IMR-90 (cell line): ENCODE measurements around the gene SEPTIN10. TPM values are rescaled to one million over a fixed set of nuclear protein-coding genes. Genes with fewer than 3 reads are reported as not detected.

ENCODE experiments used
- ATAC-seq: fragments of 200-7000 bp; cut with Tn5 transposase; 2 replicates; pipeline ENCODE4 v1.9.1; 2020; ENCODE audit warnings: low read depth, mild to moderate bottlenecking, moderate library complexity
- BruUV-seq: library from RNA; stranded (reverse); fragments of 400-500 nt; replicated peaks from 2 replicates; lab custom pipeline; 2021; lab: Mats Ljungman, UMichigan
- CTCF ChIA-PET: fragments of 300-600 bp; formaldehyde crosslinking; extraction: SDS; loops from one replicate; lab custom pipeline; 2021; ENCODE audit warnings: antibody characterized with exemption; lab: Yijun Ruan, JAX
- POLR2A ChIA-PET: fragments of 300-600 bp; sonication (Branson Sonifier 250); formaldehyde crosslinking; loops from one replicate; lab custom pipeline; 2022; ENCODE audit warnings: antibody characterized with exemption; ENCODE audit not compliant: unreplicated experiment; lab: Charles Lee
- DNase-seq: peaks from one replicate; pipeline ENCODE4 v3.0.0; 2013
- H2AFZ ChIP-seq: replicated peaks from 2 replicates; pipeline ENCODE3; 2013; ENCODE audit warnings: low read length, mild to moderate bottlenecking; ENCODE audit not compliant: poor library complexity
- H2AK5ac ChIP-seq: 2 replicates; pipeline ENCODE4 v1.6.1; 2013; ENCODE audit warnings: low read depth, low read length, inconsistent platforms
- H2AK9ac ChIP-seq: replicated peaks from 2 replicates; pipeline ENCODE3; 2013; ENCODE audit warnings: mild to moderate bottlenecking, low read depth, low read length, moderate library complexity; ENCODE audit not compliant: poor library complexity
- H2BK120ac ChIP-seq: 2 replicates; pipeline ENCODE4 v1.6.1; 2013; ENCODE audit warnings: low read depth, low read length, inconsistent platforms
- H2BK15ac ChIP-seq: 3 replicates; pipeline ENCODE4 v1.6.1; 2013; ENCODE audit warnings: low read depth, low read length, inconsistent platforms
- H2BK20ac ChIP-seq: 2 replicates; pipeline ENCODE4 v1.6.1; 2013; ENCODE audit warnings: low read depth, mild to moderate bottlenecking, inconsistent platforms, low read length, moderate library complexity
- H2BK5ac ChIP-seq: 2 replicates; pipeline ENCODE4 v1.6.1; 2013; ENCODE audit warnings: mild to moderate bottlenecking, low read depth, low read length, inconsistent platforms; ENCODE audit not compliant: poor library complexity, severe bottlenecking
- H3K14ac ChIP-seq: replicated peaks from 2 replicates; pipeline ENCODE4 v1.6.1; 2013; ENCODE audit warnings: low read depth, low read length, inconsistent platforms
- H3K18ac ChIP-seq: 2 replicates; pipeline ENCODE4 v1.6.1; 2013; ENCODE audit warnings: low read depth, low read length, control low read depth
- H3K23ac ChIP-seq: 2 replicates; pipeline ENCODE4 v1.6.1; 2013; ENCODE audit warnings: low read depth, low read length, inconsistent platforms
- H3K27ac ChIP-seq: 2 replicates; pipeline ENCODE4 v1.5.1; 2013; ENCODE audit warnings: mild to moderate bottlenecking, control low read depth, low read length; ENCODE audit not compliant: insufficient read depth
- H3K27me3 ChIP-seq: 2 replicates; pipeline ENCODE4 v1.6.1; 2013; ENCODE audit warnings: low read length; ENCODE audit not compliant: control insufficient read depth, insufficient read depth
- H3K36me3 ChIP-seq: 2 replicates; pipeline ENCODE4 v1.6.1; 2013; ENCODE audit warnings: low read length, mixed read lengths; ENCODE audit not compliant: control insufficient read depth, insufficient read depth
- H3K4ac ChIP-seq: 2 replicates; pipeline ENCODE4 v1.6.1; 2013; ENCODE audit warnings: low read depth, low read length, inconsistent platforms
- H3K4me1 ChIP-seq: 2 replicates; pipeline ENCODE4 v1.6.1; 2013; ENCODE audit warnings: low read length, mixed read lengths; ENCODE audit not compliant: control insufficient read depth, insufficient read depth
- H3K4me2 ChIP-seq: 2 replicates; pipeline ENCODE4 v1.6.1; 2013; ENCODE audit warnings: low read depth, mild to moderate bottlenecking, control low read depth, low read length, moderate library complexity
- H3K4me3 ChIP-seq: 2 replicates; pipeline ENCODE4 v1.5.1; 2013; ENCODE audit warnings: low read depth, mild to moderate bottlenecking, control low read depth, low read length, moderate library complexity; ENCODE audit not compliant: insufficient read depth
- H3K56ac ChIP-seq: 2 replicates; pipeline ENCODE4 v1.6.1; 2013; ENCODE audit warnings: low read length, inconsistent platforms; ENCODE audit not compliant: insufficient read depth; ENCODE audit errors: extremely low read depth
- H3K79me1 ChIP-seq, 2 experiments: 2 replicates each; pipeline ENCODE4 v1.6.1; 2013; ENCODE audit warnings: low read length in 2 of 2, inconsistent platforms in 1 of 2, low read depth in 1 of 2
- H3K9ac ChIP-seq: 2 replicates; pipeline ENCODE4 v1.6.1; 2013; ENCODE audit warnings: low read depth, low read length, control low read depth
- H3K9me1 ChIP-seq: 2 replicates; pipeline ENCODE4 v1.6.1; 2013; ENCODE audit warnings: low read length, inconsistent platforms; ENCODE audit not compliant: insufficient read depth
- H3K9me3 ChIP-seq: 2 replicates; pipeline ENCODE4 v1.6.1; 2013; ENCODE audit warnings: low read length; ENCODE audit not compliant: control insufficient read depth, insufficient read depth
- H4K20me1 ChIP-seq: 2 replicates; pipeline ENCODE4 v1.6.1; 2013; ENCODE audit warnings: low read length, inconsistent platforms; ENCODE audit not compliant: insufficient read depth
- H4K5ac ChIP-seq: 2 replicates; pipeline ENCODE4 v1.6.1; 2013; ENCODE audit warnings: mild to moderate bottlenecking, low read depth, low read length, control low read depth
- H4K8ac ChIP-seq, 2 experiments: 2 replicates each; pipeline ENCODE4 v1.6.1; 2013; ENCODE audit warnings: low read depth in 2 of 2, low read length in 2 of 2, control low read depth in 1 of 2, inconsistent platforms in 1 of 2
- H4K91ac ChIP-seq: 2 replicates; pipeline ENCODE4 v1.6.1; 2013; ENCODE audit warnings: low read depth, low read length, inconsistent platforms; ENCODE audit not compliant: insufficient read depth
- CEBPB ChIP-seq: IDR thresholded peaks from 2 replicates; pipeline ENCODE4 v1.6.1; 2012; ENCODE audit warnings: low read depth, low read length, improper control_type of control experiment
- CHD1 ChIP-seq: IDR thresholded peaks from 2 replicates; pipeline ENCODE4 v1.6.1; 2012; ENCODE audit warnings: low read depth, low read length, improper control_type of control experiment
- FOS ChIP-seq: fragments of 150-350 bp; IDR thresholded peaks from 2 replicates; pipeline ENCODE4 v1.6.1; 2016; ENCODE audit warnings: low read depth, low read length
- MAFK ChIP-seq: IDR thresholded peaks from 2 replicates; pipeline ENCODE4 v1.6.1; 2012; ENCODE audit warnings: low read depth, low read length, improper control_type of control experiment
- MAZ ChIP-seq: IDR thresholded peaks from 2 replicates; pipeline ENCODE4 v1.6.1; 2012; ENCODE audit warnings: low read depth, mild to moderate bottlenecking, low read length, improper control_type of control experiment, moderate library complexity, borderline replicate concordance
- MXI1 ChIP-seq: IDR thresholded peaks from 2 replicates; pipeline ENCODE4 v1.6.1; 2012; ENCODE audit warnings: low read depth, mild to moderate bottlenecking, low read length, moderate library complexity, borderline replicate concordance
- NFE2L2 ChIP-seq: fragments of 150-350 bp; IDR thresholded peaks from 2 replicates; pipeline ENCODE4 v1.6.1; 2016; ENCODE audit warnings: low read depth, mild to moderate bottlenecking, low read length
- RAD21 ChIP-seq: IDR thresholded peaks from 2 replicates; pipeline ENCODE4 v1.6.1; 2012; ENCODE audit warnings: low read length, improper control_type of control experiment
- RCOR1 ChIP-seq: IDR thresholded peaks from 2 replicates; pipeline ENCODE4 v1.6.1; 2012; ENCODE audit warnings: mild to moderate bottlenecking, low read length, improper control_type of control experiment; ENCODE audit not compliant: insufficient replicate concordance
- RFX5 ChIP-seq: IDR thresholded peaks from 2 replicates; pipeline ENCODE4 v1.8.0; 2012; ENCODE audit warnings: low read depth, mild to moderate bottlenecking, low read length, moderate library complexity
- SMC3 ChIP-seq: fragments of 150-350 bp; IDR thresholded peaks from 2 replicates; pipeline ENCODE4 v1.6.1; 2016; ENCODE audit warnings: low read depth, mild to moderate bottlenecking, antibody characterized with exemption, low read length, moderate library complexity
- WGBS, 2 experiments: methylation state at CpG; one replicate each; pipeline versions ENCODE4 v1.1.5 to v1.1.7; 2013; ENCODE audit warnings: missing lambda C conversion rate in 2 of 2; ENCODE audit not compliant: insufficient read length in 1 of 2; ENCODE audit errors: extremely low coverage in 2 of 2; 5-methylcytosine and 5-hydroxymethylcytosine counted together
- dilution Hi-C: fragments of 300-500 bp; cut with HindIII; formaldehyde crosslinking; loops from one replicate; pipeline ENCODE4 v1.14.3; 2018; ENCODE audit warnings: low sequenced_read_pairs; ENCODE audit not compliant: unreplicated experiment
- in situ Hi-C: fragments of 300-500 bp; cut with MboI; formaldehyde crosslinking; loops from 3 replicates; pipeline ENCODE4 v1.14.3; 2019; ENCODE audit warnings: low sequenced_read_pairs, inconsistent platforms, mixed read lengths
- intact Hi-C: fragments of 100-400 bp; cut with micrococcal nuclease; formaldehyde crosslinking; loops from 2 replicates; pipeline ENCODE4 v1.10.0; 2022
- polyA plus RNA-seq, 3 experiments: library from polyadenylated mRNA; depleted of rRNA; stranded (reverse); fragments of >200 nt; gene quantifications; 2 replicates each; pipeline ENCODE4 v1.2.3, GENCODE V29; 2012; ENCODE audit warnings: low replicate concordance in 1 of 3
- total RNA-seq: library from RNA; depleted of rRNA; stranded (reverse); fragments of >200 nt; gene quantifications from 2 replicates; pipeline ENCODE4 v1.2.3, GENCODE V29; 2012
- TF ChIP-seq, protein P1 (sequence below): conservative IDR thresholded peaks from 2 replicates; pipeline ENCODE4 v1.5.1; 2012; ENCODE audit warnings: mild to moderate bottlenecking, low read depth, low read length, improper control_type of control experiment
- TF ChIP-seq, protein P2 (sequence below): fragments of 150-350 bp; IDR thresholded peaks from 2 replicates; pipeline ENCODE4 v1.6.1; 2017; ENCODE audit warnings: mild to moderate bottlenecking, antibody characterized with exemption, low read length, low read depth
- TF ChIP-seq, protein P3 (sequence below): fragments of 150-350 bp; IDR thresholded peaks from 2 replicates; pipeline ENCODE4 v1.6.1; 2016; ENCODE audit warnings: low read depth, mild to moderate bottlenecking, low read length, moderate library complexity, borderline replicate concordance

The SEPTIN10 gene
- total and polyA plus RNA-seq, 2 of the 4 experiments (the other 2 are of a cell fraction) = 55.4 to 82.6 TPM

DNA sequence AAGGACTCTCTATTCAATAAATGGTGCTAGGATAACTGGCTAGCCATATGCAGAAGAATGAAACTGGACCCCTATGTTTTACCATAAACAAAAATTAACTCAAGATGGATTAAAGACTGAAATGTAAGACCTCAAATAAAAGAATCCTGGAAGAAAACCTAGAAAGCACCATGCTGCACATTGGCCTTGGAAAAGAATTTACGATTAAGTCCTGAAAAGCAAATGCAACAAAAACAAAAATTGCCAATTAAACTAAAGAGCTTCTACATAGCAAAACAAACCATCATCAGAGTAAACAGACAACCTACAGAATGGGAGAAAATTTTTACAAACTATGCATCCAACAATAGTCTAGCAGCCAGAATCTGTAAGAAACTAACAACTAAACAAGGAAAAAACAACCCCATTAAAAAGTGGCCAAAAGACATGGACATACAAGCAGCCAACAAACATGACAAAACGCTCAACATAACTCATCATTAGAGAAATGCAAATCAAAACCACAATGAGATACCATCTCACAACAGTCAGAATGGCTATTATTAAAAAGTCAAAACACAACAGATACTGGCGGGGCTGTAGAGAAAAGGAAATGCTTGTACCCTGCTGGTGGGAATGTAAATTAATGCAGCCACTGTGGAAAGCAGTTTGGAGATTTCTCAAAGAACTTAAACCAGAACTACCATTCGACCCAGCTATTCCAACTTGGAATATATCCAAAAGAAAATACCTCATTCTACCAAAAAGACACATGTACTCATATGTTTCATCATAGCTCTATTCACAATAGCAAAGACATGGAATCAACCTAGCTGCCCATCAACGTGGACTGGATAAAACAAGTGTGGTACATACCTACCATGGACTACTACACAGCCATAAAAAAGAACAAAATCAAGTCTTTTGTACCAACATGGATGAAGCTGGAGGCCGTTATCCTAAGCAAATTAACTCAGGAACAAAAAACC is 30.6 kb downstream of the SEPTIN10 start:
- Histone ChIP-seq H2BK120ac (no peak overlapping the region), H3K79me1 (peaks cover 46 to 48% of the 10 kb centered on the region in 2 experiments), H3K4me3 (no peak overlapping the region), H4K20me1 (peaks cover 12% of the 10 kb centered on the region; the same call in 1 of the 2 replicates), H3K27me3 (no peaks in the 10 kb centered on the region), H4K8ac (no peak overlapping the region), H3K4ac (no peak overlapping the region), H3K36me3 (peaks cover 5% of the 10 kb centered on the region; the same call in 1 of the 2 replicates), H2AK9ac (no peak overlapping the region), H3K4me1 (peaks cover 4% of the 10 kb centered on the region), H2AK5ac (no peak overlapping the region), H3K9ac (no peak overlapping the region), H3K18ac (no peak overlapping the region), H3K9me3 (no peaks in the 10 kb centered on the region), H2BK20ac (no peak overlapping the region), H3K14ac (no peak overlapping the region), H4K91ac (no peak overlapping the region), H3K56ac (no peak overlapping the region), H2AFZ (no peak overlapping the region), H3K4me2 (no peak overlapping the region), H2BK15ac (no peak overlapping the region), H3K23ac (no peak overlapping the region), H3K27ac (no peak overlapping the region), H2BK5ac (no peak overlapping the region), H4K5ac (no peak overlapping the region), H3K9me1 (no peaks in the 10 kb centered on the region)
- DNase-seq (peak; percentile 3), ATAC-seq (no peak)
- BruUV-seq = no TSS peak
- ChIA-PET CTCF (no interaction called here), POLR2A (no interaction called here)
- in situ Hi-C loops (no loop called here), intact Hi-C loops (no loop called here), dilution Hi-C loops (no loop called here)
- no CpG with 5 or more reads among the region's 6 CpGs for WGBS, 2 experiments
- no peak for TF ChIP-seq RFX5
- TF ChIP-seq RAD21 = no peak
- TF ChIP-seq, protein P1, sequence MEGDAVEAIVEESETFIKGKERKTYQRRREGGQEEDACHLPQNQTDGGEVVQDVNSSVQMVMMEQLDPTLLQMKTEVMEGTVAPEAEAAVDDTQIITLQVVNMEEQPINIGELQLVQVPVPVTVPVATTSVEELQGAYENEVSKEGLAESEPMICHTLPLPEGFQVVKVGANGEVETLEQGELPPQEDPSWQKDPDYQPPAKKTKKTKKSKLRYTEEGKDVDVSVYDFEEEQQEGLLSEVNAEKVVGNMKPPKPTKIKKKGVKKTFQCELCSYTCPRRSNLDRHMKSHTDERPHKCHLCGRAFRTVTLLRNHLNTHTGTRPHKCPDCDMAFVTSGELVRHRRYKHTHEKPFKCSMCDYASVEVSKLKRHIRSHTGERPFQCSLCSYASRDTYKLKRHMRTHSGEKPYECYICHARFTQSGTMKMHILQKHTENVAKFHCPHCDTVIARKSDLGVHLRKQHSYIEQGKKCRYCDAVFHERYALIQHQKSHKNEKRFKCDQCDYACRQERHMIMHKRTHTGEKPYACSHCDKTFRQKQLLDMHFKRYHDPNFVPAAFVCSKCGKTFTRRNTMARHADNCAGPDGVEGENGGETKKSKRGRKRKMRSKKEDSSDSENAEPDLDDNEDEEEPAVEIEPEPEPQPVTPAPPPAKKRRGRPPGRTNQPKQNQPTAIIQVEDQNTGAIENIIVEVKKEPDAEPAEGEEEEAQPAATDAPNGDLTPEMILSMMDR = no peak
- TF ChIP-seq MAFK = no peak
- no peak for TF ChIP-seq FOS
- TF ChIP-seq, protein P2, sequence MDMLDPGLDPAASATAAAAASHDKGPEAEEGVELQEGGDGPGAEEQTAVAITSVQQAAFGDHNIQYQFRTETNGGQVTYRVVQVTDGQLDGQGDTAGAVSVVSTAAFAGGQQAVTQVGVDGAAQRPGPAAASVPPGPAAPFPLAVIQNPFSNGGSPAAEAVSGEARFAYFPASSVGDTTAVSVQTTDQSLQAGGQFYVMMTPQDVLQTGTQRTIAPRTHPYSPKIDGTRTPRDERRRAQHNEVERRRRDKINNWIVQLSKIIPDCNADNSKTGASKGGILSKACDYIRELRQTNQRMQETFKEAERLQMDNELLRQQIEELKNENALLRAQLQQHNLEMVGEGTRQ = no peak
- no peak for TF ChIP-seq MXI1
- TF ChIP-seq, protein P3, sequence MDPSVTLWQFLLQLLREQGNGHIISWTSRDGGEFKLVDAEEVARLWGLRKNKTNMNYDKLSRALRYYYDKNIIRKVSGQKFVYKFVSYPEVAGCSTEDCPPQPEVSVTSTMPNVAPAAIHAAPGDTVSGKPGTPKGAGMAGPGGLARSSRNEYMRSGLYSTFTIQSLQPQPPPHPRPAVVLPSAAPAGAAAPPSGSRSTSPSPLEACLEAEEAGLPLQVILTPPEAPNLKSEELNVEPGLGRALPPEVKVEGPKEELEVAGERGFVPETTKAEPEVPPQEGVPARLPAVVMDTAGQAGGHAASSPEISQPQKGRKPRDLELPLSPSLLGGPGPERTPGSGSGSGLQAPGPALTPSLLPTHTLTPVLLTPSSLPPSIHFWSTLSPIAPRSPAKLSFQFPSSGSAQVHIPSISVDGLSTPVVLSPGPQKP = no peak
- no peak for TF ChIP-seq SMC3
- TF ChIP-seq CHD1 = no peak
- TF ChIP-seq CEBPB = no peak
- no peak for TF ChIP-seq RCOR1
- TF ChIP-seq MAZ = no peak
- TF ChIP-seq NFE2L2 = no peak
